Measurements from ENCODE around the gene FRMD1.

FRMD1 gene

GRCh38 chr6:168053957-168054471 lies 25.0 kb downstream of the FRMD1 start:
- no peak for DNase-seq

- DNase-seq = no peak
These were observed 25.7 kb downstream of the FRMD1 start for GRCh38 chr6:168053086-168053956.

GRCh38 chr6:168052291-168052891 lies 26.6 kb downstream of the FRMD1 start:
- no peak for DNase-seq

GRCh38 chr6:168051648-168052047 lies 27.4 kb downstream of the FRMD1 start:
- no peak for DNase-seq

- DNase-seq = no peak
These were observed 28.0 kb downstream of the FRMD1 start for GRCh38 chr6:168050881-168051586.

- no peak for DNase-seq
These were observed 28.7 kb downstream of the FRMD1 start for GRCh38 chr6:168050225-168050880.

- no peak for DNase-seq
These were observed 29.2 kb downstream of the FRMD1 start for GRCh38 chr6:168049706-168050224.

- DNase-seq = no peak
These were observed 29.7 kb downstream of the FRMD1 start for GRCh38 chr6:168049277-168049676.

GRCh38 chr6:168048724-168049025 lies 30.3 kb downstream of the FRMD1 start:
- DNase-seq = no peak

- DNase-seq = no peak
These were observed 30.9 kb downstream of the FRMD1 start for GRCh38 chr6:168047841-168048723.

GRCh38 chr6:168046696-168047095 lies 32.3 kb downstream of the FRMD1 start:
- DNase-seq = no peak

GRCh38 chr6:168045706-168046620 lies 33.0 kb downstream of the FRMD1 start:
- DNase-seq = no peak

GRCh38 chr6:168045141-168045691 lies 33.8 kb downstream of the FRMD1 start:
- DNase-seq = no peak

- DNase-seq = no peak
These were observed 34.4 kb downstream of the FRMD1 start for GRCh38 chr6:168044521-168045130.

- DNase-seq = no peak
These were observed 35.1 kb downstream of the FRMD1 start for GRCh38 chr6:168043848-168044415.

- no peak for DNase-seq
These were observed 35.7 kb downstream of the FRMD1 start for GRCh38 chr6:168043193-168043847.

- DNase-seq = no peak
These were observed 36.4 kb downstream of the FRMD1 start for GRCh38 chr6:168042426-168043192.

GRCh38 chr6:168041928-168042327 lies 37.1 kb downstream of the FRMD1 start:
- DNase-seq = no peak
